Right atrium auricular region (tissue), 2 donors: Measurements from ENCODE around the gene RAD51B. TPM values are rescaled to one million over a fixed set of nuclear protein-coding genes. Genes with fewer than 3 reads are reported as not detected.
A peak's percentile ranks its signal among the peaks of the same experiment; 100 is the strongest.

ENCODE experiments used
- DNase-seq: peaks from one replicate; pipeline ENCODE4 v3.0.0-alpha.2; 2019; ENCODE audit warnings: low spot score
- H3K27ac ChIP-seq, 2 donors: fragments of 200-600 bp; sonication (generic); 1 replicate in 1 of 2; 2 replicates in 1 of 2; pipeline ENCODE4 v1.5.1; 2016 to 2019
- H3K27me3 ChIP-seq, 2 donors: fragments of 200-600 bp; sonication (generic); one replicate each; pipeline versions ENCODE4 v1.5.1 to v1.6.0; 2017 to 2019
- H3K36me3 ChIP-seq: fragments of 200-600 bp; sonication (generic); one replicate; pipeline ENCODE4 v1.5.1; 2016
- H3K4me1 ChIP-seq, 2 donors: fragments of 200-600 bp; sonication (generic); one replicate each; pipeline versions ENCODE4 v1.5.1 to v1.6.0; 2017 to 2019
- H3K4me3 ChIP-seq, 2 donors: fragments of 200-600 bp; sonication (generic); 1 replicate in 1 of 2; 2 replicates in 1 of 2; pipeline ENCODE4 v1.5.1; 2017 to 2019; ENCODE audit warnings: mild to moderate bottlenecking in 1 of 2, moderate library complexity in 1 of 2
- H3K9me3 ChIP-seq, 2 donors: fragments of 200-600 bp; sonication (generic); one replicate each; pipeline ENCODE4 v1.5.1; 2019
- total RNA-seq, 2 donors: library from RNA; depleted of rRNA; stranded (reverse); fragments of >200 nt; gene quantifications; one replicate each; pipeline ENCODE4 v1.1.0, GENCODE V29; 2016
- TF ChIP-seq, protein P1 (sequence below), 2 donors: fragments of 200-600 bp; sonication (generic); IDR thresholded peaks; one replicate each; pipeline ENCODE4 v1.5.1; 2019; ENCODE audit warnings: antibody characterized with exemption in 2 of 2

The RAD51B gene
- total RNA-seq, 2 donors from 2014 or later, result 1.2 to 1.5 TPM

- Histone ChIP-seq H3K4me3 (no peak overlapping the region), H3K9me3 (no peaks in the 10 kb centered on the region), H3K36me3 (no peaks in the 10 kb centered on the region), H3K27me3 (no peaks in the 10 kb centered on the region), H3K4me1 (peaks cover 0 to 40% of the 10 kb centered on the region in 2 donors), H3K27ac (peak overlapping the region; percentile 64 to 76)
- TF ChIP-seq, protein P1, sequence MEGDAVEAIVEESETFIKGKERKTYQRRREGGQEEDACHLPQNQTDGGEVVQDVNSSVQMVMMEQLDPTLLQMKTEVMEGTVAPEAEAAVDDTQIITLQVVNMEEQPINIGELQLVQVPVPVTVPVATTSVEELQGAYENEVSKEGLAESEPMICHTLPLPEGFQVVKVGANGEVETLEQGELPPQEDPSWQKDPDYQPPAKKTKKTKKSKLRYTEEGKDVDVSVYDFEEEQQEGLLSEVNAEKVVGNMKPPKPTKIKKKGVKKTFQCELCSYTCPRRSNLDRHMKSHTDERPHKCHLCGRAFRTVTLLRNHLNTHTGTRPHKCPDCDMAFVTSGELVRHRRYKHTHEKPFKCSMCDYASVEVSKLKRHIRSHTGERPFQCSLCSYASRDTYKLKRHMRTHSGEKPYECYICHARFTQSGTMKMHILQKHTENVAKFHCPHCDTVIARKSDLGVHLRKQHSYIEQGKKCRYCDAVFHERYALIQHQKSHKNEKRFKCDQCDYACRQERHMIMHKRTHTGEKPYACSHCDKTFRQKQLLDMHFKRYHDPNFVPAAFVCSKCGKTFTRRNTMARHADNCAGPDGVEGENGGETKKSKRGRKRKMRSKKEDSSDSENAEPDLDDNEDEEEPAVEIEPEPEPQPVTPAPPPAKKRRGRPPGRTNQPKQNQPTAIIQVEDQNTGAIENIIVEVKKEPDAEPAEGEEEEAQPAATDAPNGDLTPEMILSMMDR (IDR thresholded peaks at IDR 0.05), result no peak
- no peak for DNase-seq
Measured at GRCh38 chr14:68563251-68564131, 743.9 kb downstream of the RAD51B start.

DNA sequence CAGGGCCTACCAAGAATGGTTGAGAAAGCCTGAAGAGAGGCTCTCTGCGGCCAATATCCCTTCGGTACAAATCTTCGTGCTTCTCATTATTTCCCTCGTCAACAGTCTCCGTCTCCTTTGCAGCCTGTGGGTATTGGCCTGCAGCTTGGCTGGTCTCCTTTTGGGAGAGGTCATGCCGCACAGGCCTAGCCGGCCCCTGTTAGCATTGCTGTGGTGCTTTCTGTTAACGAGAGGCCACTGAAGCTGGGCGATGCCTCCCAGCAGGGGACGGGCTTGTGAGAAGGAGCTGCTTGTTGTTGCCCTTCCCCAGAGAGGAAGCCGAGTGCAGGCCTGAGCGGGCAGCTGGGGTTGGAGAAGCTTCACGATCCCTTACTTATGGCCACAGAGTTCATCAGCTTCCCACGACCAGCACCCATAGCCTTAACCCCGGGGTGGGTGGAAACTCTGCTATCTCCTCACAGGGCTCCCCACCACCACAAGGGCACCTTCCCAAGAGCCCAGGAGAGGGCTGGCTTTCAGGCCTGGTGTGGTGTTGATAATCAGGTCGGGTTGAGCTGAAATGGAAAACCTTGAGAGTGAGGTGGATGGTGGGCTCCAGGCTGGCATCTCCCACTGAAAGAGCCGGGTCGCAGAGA is 744.7 kb downstream of the RAD51B start:
- TF ChIP-seq, protein P1 (IDR thresholded peaks at IDR 0.05), result no peak

DNA sequence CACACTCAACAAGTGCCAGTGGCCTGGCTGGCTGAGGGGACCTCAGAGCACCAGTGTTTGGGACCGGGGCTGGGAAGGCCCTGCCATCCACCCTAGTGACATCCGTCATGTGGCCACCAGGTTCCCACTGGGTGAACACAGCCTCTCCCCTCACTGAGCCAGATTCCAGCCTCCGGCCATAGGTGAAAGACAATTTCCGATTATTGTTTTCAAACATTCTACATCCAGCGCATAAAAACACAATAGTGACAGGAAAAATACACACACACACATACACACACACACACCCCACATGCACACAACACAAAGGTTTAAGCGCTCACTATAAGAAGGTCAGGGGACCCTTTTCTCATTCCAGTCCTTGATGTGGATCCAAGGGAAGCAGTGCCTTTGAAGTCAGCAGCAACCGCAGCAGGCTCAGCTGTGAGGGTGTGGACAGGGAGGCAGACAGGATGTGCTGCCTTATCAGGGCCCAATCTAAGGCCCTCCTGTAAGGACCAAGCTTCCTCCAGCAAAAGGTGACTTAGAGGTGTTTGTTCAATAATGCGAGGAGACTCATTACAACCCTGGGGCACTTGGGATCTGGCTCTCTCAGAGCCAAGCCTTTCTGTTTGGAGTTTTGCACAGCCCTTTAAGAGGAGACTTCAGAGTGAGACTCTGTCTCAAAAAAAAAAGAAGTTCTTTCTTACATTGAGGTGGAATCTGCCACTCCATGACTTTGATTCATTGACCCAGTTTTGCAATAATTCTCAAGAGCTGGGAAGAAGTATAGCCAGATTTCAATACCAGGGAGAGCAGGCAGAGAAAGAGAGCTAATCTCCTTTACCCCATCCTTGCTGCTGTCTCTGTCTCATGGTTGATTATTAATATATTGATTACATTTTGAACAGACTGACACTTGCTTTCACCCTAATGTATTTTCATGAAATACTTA is 745.5 kb downstream of the RAD51B start:
- DNase-seq, result no peak
- peaks cover 0 to 54% of the 10 kb centered on the region in 2 donors for H3K4me1 ChIP-seq
- no peaks in the 10 kb centered on the region for H3K36me3 ChIP-seq
- no peak overlapping the region for H3K4me3 ChIP-seq
- no peaks in the 10 kb centered on the region for H3K9me3 ChIP-seq
- TF ChIP-seq, protein P1 (IDR thresholded peaks at IDR 0.05), result no peak
- no peaks in the 10 kb centered on the region for H3K27me3 ChIP-seq
- peak overlapping the region; percentile 64 to 76 for H3K27ac ChIP-seq

More for the DNA sequence above, 744.7 kb downstream of the RAD51B start:
- Histone ChIP-seq H3K27me3 (no peaks in the 10 kb centered on the region), H3K9me3 (no peaks in the 10 kb centered on the region), H3K4me3 (no peak overlapping the region), H3K27ac (peak overlapping the region; percentile 64 to 76), H3K36me3 (no peaks in the 10 kb centered on the region), H3K4me1 (peaks cover 0 to 46% of the 10 kb centered on the region in 2 donors)
- no peak for DNase-seq

GRCh38 chr14:68566075-68566474 is 746.5 kb downstream of the RAD51B start:
- TF ChIP-seq, protein P1 (IDR thresholded peaks at IDR 0.05), result no peak
- Histone ChIP-seq H3K27ac (peak overlapping the region in 1 of 2 donors; percentile 76), H3K4me1 (peaks cover 0 to 59% of the 10 kb centered on the region in 2 donors)

More at GRCh38 chr14:68566075-68566474, 746.5 kb downstream of the RAD51B start:
- no peak for DNase-seq
- H3K4me3 ChIP-seq, result no peak overlapping the region
- no peaks in the 10 kb centered on the region for H3K36me3 ChIP-seq
- no peaks in the 10 kb centered on the region for H3K9me3 ChIP-seq
- H3K27me3 ChIP-seq, result no peaks in the 10 kb centered on the region
